Measurements from ENCODE around the gene PLCB4.

DNA sequence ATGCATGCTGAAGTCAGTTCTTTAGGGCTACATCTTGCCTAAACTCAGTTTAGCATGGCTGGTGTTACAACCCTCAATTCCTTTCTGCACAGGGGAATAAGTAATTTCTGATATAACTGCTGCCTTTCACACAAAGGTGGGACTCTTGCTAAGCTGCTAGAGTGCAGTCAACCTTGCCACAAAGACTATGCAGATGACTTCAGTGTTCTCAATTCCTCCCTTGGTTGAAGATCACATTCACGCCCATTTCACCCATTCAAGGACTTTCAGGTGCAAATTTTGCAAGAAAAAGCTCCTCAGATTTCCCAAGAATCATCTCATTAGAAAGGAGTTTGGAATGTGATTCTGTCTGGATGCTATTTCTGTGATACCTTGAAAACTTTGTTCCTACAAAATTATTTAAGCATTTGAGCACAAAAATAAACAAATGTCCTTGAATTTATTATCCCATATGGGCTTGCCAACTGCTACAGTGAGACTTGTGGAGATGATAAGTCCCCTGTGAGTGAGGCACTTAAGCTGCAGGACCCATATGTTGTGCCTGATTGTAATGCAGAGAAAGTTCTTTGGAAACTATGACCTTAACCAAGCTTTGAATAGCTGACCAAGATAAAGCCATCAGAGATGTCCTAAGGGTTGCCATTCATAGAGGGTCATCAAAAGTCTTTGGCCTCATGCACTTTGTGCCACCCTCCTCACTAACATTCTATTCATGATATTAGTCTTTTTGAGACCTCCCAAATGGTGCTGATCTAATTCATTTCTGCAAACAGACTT is 111.8 kb downstream of the PLCB4 start:
- no peak for TF ChIP-seq EZH2 (IDR thresholded peaks at IDR 0.05)
- no peak for TF ChIP-seq POLR2AphosphoS5 (IDR thresholded peaks at IDR 0.05; ENCODE audit: borderline replicate concordance, low read depth, low read length)
- TF ChIP-seq FOXP2 (optimal IDR thresholded peaks at IDR 0.05; ENCODE audit: control extremely low read depth, extremely low read length, insufficient read depth), result no peak
